Measurements from ENCODE around the gene RNF157.

The RNF157 gene

DNA sequence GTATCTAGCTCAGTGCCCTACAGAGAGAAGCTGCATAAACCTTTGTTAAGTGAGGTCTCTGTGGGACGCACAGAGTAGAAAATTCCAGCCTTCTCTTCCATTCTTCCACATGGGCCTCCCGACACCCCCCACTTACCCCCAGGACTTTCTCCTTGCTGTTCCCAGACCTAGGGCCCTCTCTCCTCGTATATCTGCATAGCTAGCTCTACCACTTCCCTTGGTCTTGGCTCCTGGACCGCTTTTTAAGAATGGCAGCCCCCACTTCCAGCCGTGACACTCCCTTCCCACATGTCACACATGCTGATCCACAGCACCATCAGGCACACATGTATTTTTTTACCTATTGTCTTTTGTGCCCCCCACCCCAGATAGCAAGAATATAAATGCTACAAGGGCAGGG is 82.5 kb downstream of the RNF157 start:
- DNase-seq (ENCODE audit: low spot score): no peak

- DNase-seq (ENCODE audit: low spot score): no peak
These were observed 83.7 kb downstream of the RNF157 start for GRCh38 chr17:76156662-76156991.

DNA sequence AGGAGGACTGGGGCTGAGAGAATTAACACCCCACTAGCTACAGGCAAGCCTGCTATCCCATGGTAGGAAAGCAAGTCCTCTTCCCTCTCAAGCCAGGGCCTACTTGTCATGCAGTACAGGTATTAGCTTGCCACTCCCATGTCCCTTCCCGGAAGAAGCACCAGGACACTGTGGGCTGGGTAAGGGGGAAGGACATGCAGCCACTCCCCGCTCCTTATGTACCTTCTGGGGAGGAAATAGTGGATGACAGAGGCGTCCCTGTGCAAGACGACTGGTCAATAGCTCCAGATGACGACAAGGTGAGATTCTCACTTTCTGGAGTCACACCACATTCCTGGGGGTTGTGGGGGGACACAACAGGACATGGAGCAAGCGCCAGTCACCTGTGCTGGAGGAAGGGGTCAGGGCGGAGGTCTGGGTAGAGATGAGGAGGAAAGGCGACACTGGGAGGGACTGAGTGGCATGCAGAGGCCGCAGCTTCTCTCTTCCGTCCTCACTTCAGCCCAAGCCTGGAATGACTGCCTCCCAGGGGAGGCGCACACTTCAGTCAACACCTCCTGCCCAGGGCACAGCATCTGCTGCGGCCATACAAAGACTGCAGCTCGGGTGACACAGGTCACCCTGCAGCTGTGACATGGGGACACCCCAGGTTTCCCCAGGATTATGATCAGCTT is 84.2 kb downstream of the RNF157 start:
- no peak for DNase-seq (ENCODE audit: low spot score)

- DNase-seq (ENCODE audit: low spot score): peak; percentile 63
These were observed 85.1 kb downstream of the RNF157 start for GRCh38 chr17:76154936-76155845.

DNA sequence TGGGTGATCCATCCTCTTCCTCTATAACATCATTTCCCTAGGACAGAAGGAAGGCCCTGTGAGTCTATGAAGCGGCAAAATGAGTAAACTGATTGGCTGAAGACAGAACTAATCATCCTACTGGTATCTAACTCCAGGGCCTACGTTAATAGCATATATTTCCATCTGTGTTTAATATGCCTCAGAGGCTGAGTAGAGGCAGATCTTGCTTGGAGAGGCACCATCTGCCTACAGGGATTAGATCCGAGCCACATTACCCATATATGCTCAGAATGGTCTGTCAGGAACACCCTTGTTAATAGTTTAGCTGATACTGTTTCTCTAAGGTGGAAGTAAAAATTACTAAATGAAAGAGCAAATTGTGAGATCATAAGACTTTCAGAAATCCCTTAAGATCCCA is 86.0 kb downstream of the RNF157 start:
- no peak for DNase-seq (ENCODE audit: low spot score)

DNA sequence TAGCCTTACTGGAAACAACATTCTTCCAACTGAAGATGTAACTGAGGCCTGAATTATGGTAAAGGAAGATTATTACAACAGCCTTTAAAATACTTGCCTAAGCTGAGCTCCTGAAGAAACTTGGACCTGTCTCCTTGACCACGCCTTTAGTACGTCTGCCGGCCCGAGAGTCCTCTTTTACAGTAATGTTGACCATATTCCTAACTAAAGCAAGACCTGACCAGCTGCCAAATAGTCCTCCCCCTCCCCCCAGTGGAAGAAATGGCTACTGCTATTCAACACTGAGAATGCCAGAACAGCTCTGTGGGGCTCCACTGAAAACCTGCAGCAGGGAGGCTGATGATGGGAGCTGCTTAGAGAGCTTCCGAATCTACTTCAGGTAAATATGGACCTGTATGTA is 86.7 kb downstream of the RNF157 start:
- DNase-seq (ENCODE audit: low spot score): peak; percentile 67

DNA sequence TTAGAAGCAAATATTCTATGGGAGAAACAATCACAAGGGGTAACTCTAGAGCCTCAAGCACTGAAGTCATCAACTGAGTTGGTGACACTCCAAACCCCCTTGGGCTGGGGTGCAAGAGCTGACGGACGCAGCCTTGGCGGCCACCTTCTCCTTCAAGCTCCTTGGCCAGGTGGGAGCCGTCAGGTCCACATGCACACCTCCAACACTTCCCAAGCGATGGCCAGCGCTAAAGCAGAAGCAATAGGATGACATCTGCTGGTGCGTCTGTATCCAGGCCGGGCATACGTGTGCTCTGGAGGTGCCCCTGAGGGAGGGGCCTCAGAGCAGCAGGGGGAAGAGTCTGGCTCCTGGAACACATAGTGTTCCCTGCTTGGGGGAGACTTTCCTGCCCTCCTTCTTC is 87.1 kb downstream of the RNF157 start:
- no peak for DNase-seq (ENCODE audit: low spot score)

DNA sequence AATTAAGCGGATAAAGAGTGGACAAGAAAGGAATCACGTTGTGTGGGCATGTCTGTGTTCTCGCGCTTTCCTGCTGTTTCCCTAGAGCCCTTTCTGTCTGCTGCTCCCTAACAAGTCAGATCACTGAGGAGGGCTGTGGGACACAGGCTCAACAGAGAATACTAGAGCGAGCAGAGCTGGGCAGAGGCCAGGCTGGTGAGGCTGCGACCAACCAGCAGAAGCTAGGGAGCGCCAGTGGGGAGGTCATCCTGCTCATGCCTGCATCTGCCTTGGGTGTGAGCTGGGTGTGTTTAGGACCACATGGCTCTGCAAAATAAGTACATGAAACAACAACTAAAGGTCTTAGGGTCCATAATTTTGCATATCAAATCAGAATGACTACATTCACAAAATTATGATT is 87.7 kb downstream of the RNF157 start:
- no peak for DNase-seq (ENCODE audit: low spot score)

DNA sequence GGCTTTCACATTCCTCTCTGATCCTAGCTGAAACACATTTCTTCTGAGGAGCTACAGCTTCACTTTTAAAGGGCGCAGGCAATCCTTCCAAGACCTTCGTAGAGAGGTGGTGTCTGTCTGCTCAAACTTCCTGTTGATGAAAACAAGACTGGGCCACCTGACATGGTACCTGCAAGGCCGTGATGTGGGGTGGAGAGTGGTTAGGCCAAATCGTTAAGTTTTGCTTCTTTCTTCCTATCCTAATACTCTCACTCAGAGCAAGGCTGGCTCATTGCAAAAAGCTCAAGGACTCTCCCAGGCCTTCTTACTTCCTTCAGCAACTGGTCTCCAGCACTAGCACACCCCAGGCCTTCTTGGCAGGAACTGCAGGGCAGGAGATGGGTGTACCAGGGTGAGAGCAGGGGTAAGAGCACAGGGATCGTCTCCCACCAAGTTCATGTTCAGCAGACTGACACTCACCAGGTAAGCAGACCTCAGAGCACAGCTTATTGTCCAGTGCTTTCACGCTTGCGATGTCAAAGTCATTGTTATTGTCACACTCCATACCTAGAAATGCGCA is 88.3 kb downstream of the RNF157 start:
- DNase-seq (ENCODE audit: low spot score): no peak

DNA sequence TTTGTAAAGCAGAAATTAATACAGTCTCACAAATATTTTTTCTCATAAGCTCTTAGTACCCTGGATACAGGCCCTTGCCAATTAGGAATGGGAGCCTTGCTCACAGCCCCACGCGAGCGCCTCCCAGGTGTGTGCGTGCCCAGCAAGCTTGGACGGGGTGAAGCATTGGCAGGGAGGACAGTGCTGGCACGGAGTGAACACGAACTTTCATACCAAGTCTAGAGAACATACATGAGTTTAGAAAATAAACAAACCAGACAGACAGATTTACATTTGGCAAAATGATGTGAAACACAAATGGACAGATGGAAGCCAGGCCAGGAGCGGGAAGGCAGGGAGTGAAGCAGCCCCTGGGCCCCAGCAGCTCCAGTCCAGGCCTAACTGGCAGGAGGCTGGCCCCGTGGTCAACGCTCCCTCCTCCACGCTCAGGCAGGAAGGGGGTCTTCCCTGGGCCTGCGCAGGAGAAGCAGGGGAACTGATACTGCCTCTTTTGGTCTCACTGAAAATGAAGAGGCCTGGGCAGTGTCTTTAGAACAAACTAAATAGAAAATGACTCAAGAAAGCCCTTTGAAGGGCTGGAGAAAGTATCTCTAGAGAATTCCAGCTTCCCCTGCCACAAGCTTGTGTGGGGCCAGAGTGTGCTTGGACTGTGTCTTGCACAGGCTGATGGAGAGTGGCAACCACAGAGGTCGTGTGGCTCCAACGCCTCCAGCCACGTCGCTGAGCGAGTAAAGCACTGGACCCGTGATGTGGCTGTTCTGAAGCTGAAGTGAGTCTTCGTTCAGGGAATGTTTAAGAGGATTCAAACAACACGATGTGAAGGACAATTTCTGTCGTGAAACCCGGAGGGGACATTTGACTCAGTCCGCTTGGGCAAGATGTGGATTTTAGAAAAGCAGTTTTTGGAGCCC is 89.3 kb downstream of the RNF157 start:
- no peak for DNase-seq (ENCODE audit: low spot score)

DNA sequence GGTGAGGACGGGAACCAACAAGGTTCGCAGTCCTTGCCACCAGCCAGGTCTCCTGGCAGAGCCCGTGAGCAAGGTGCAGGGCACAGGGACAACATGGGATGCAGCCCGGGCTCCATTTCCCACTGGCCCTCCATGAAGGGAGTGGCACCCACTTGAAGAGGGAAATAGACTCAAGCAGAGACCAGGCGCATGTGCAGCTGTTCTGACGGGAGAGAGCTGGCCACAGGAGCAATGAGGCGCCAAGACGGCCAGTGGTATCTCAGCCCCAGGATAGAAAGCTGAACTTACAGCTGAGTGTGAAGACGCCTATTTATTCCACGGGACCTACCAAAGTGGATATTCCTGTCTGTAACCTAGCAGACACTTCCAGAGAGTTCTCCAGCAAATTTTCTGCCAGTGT is 91.1 kb downstream of the RNF157 start:
- DNase-seq (ENCODE audit: low spot score): no peak

DNA sequence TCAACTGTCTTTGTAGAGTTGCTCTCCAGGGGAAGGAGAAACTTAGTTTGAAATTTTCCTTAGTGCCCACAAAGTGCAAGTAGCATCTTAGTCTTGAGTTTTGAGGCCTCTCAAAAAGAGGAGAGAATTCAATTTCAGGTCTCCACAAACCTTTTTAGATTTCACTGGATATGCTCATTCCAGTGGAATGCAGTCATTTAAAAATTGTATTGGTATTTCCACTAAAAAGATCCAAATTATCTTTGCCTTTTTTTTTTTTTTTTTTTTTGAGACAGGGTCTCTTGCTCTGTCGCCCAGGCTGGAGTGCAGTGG is 92.3 kb downstream of the RNF157 start:
- DNase-seq (ENCODE audit: low spot score): no peak

DNA sequence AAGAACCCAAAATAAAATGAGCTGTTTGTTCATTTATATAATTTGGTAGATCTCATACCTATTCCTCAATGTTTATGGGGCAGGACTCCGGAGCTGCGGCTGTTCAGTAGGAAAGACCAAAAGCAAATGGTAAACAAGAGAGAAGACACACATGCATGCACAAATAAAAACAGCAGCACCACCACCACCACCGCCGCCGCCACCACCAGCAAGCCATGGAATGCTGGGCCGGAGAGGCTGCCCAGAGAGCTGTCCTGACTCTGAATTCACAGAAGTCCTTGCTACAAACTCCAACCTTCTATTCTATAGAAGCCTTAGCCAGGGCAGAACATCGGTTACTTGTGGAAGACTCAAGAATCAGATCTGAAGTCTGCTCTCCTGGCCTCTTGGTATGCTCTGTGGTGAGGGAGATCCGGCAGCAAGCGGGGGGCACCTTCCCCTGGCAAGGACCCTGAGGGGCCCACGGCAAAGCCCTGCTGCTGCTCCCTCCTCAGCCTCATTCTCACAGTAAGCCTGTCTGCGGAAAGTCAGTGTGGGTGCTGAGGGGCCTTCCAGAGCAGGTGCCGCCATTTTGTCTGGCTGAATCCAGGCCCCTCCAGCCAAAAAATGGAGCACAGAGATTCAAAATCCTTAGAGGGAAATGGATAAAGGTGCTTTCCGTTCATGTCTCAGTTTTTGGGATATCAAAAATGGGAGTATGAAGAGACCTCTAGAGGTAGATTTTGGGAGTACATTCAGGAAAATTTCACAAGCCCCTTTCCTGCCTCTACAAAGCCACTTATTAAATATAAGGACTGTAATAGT is 92.9 kb downstream of the RNF157 start:
- DNase-seq (ENCODE audit: low spot score): no peak

- peak; percentile 55 for DNase-seq (ENCODE audit: low spot score)
These were observed 94.0 kb downstream of the RNF157 start for GRCh38 chr17:76146053-76146851.

DNA sequence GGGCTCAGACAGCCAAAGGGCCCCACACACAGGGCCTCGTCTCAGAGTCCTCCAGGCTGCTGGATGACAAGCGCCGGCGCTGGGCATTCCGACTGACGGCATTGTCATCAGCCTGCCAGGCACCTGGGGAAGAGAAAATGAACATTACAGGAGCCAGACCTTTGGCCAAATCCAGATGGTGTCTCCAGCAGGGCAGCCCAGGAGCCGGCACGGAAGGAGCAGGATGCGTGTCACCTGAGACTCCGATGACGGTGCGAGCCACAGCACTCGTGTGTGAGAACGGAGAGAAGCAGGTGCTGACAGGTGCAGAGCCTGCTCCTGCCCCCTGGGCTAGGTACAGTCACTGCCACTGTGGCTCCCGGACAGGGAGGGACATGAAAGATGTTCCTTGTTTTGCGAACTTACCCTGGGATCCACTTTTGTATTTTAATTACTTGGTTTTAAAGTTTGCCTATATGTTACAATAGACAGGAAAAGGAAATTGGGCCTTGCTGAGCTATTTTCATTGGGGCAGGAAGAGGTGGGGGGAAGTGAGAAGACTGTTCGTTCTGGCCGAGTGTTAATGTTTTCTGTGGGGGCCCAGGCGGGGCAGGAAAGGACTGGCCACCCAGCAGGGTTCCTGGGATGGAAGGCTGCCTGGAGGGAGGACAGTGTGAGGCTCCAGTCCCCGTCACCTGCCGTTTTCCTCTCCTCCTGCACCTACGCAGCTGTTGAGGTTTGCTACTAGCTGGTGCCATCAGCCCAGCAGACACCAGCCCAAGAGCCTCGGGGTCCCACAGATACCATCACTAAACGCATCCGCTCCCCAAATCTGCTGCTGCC is 94.9 kb downstream of the RNF157 start:
- peak; percentile 59 for DNase-seq (ENCODE audit: low spot score)

- no peak for DNase-seq (ENCODE audit: low spot score)
These were observed 97.7 kb downstream of the RNF157 start for GRCh38 chr17:76142585-76143041.

GRCh38 chr17:76142039-76142584 is 98.2 kb downstream of the RNF157 start:
- DNase-seq (ENCODE audit: low spot score): no peak

DNA sequence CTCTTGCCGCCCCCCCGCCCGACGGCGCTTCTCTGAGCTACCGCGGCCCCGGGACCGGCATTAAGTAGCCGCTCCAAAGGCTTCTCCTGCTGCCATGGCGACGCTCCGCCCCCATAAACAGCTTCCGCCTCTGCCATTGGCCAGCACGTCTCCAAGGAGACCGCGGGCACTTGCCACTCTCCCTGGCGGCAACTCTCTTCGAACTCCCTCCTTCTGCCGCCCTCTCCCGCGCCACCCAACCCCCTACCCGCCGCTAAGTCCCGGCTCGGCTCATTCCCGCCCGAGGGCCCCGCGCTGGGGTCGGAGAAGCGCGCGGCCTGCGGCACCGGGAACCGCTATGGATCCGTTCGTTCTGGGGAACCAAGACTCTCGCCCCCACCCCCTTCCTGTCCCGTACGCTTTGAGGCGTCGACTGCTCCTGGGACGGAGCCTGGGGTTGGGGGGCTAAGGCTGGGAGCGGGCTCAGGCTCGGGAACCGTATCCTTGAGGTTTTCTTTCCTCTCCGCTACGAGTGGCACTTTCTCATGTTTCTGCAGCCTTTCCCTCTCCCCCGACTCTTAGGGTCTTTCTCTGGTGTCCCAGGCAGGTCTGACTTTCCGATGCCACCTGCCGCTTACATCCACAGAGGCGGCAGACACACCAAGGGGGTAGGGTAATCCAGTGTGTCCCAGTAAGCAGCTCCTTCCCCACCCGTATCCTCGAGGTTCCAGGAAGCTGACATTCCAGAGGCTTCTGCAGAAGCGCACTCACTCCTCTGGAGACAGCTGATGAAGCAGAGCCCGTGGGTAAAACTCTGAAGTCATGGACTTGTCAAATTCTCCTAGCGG is 98.9 kb downstream of the RNF157 start, which contains the start of gene FOXJ1:
Gene FOXJ1 (minus strand): TSS at position 34 of the 827 bp plus-strand sequence. CDS start 850 bp downstream, outside the sequence.
- peak; percentile 90 for DNase-seq (ENCODE audit: low spot score)
